Measurements from ENCODE around the gene PNO1. TPM values are rescaled to one million over a fixed set of nuclear protein-coding genes. Genes with fewer than 3 reads are reported as not detected.

The PNO1 gene
- total RNA-seq, 1 experiment from 2014 or later = 46.0 TPM

DNA sequence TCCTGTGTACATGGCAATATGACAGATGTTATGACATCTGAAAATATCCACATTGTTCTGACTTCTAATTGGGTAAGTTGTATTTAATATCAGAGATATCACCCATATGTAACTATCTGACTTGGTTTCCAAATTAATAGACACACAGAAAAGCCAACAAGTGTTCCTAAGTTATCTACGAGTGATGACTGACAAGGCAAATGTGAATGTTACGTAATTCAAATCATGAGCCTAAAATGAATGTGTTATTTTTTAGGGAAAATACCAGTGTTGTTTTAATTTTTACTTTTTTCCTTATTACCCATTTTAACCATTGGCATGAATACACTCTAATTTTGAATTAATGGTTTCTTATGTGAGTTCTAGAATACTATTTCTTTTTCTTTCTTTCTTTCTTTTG is 15.8 kb upstream of the PNO1 start:
- POLR2A ChIA-PET (ENCODE audit: low non-redundant PET) = no interaction called here
- Histone ChIP-seq H3K27me3 (replicated peaks; ENCODE audit: insufficient read depth, low read depth, low read length, poor library complexity) (no peaks in the 10 kb centered on the region), H3K4me1 (ENCODE audit: insufficient read depth, low read length, poor library complexity, severe bottlenecking) (no peaks in the 10 kb centered on the region), H3K36me3 (ENCODE audit: insufficient read depth, low read length, poor library complexity, severe bottlenecking) (peaks cover 4% of the 10 kb centered on the region), H3K9me3 (ENCODE audit: low read depth, low read length, poor library complexity, severe bottlenecking) (no peaks in the 10 kb centered on the region), H3K27ac (ENCODE audit: low read depth, low read length, poor library complexity, severe bottlenecking) (no peak overlapping the region), H3K4me3 (ENCODE audit: low read depth, low read length, poor library complexity, severe bottlenecking) (no peak overlapping the region)
- CTCF ChIA-PET = no interaction called here
- DNase-seq (ENCODE audit: low spot score) = no peak
- intact Hi-C loops (cut with micrococcal nuclease; ENCODE audit: unreplicated experiment) = no loop called here
- no TSS peak for BruUV-seq (replicated peaks)
- TF ChIP-seq, protein P1, sequence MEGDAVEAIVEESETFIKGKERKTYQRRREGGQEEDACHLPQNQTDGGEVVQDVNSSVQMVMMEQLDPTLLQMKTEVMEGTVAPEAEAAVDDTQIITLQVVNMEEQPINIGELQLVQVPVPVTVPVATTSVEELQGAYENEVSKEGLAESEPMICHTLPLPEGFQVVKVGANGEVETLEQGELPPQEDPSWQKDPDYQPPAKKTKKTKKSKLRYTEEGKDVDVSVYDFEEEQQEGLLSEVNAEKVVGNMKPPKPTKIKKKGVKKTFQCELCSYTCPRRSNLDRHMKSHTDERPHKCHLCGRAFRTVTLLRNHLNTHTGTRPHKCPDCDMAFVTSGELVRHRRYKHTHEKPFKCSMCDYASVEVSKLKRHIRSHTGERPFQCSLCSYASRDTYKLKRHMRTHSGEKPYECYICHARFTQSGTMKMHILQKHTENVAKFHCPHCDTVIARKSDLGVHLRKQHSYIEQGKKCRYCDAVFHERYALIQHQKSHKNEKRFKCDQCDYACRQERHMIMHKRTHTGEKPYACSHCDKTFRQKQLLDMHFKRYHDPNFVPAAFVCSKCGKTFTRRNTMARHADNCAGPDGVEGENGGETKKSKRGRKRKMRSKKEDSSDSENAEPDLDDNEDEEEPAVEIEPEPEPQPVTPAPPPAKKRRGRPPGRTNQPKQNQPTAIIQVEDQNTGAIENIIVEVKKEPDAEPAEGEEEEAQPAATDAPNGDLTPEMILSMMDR (conservative IDR thresholded peaks at IDR 0.05; ENCODE audit: low read depth, low read length) = no peak
- no peak for TF ChIP-seq EZH2 (IDR thresholded peaks at IDR 0.05; ENCODE audit: borderline replicate concordance, low read depth, low read length, poor library complexity, severe bottlenecking)

- POLR2A ChIA-PET (ENCODE audit: low non-redundant PET) = no interaction called here
- Histone ChIP-seq H3K9me3 (ENCODE audit: low read depth, low read length, poor library complexity, severe bottlenecking) (no peaks in the 10 kb centered on the region), H3K4me1 (ENCODE audit: insufficient read depth, low read length, poor library complexity, severe bottlenecking) (peaks cover 10% of the 10 kb centered on the region), H3K4me3 (ENCODE audit: low read depth, low read length, poor library complexity, severe bottlenecking) (no peak overlapping the region), H3K27ac (ENCODE audit: low read depth, low read length, poor library complexity, severe bottlenecking) (peak overlapping the region; percentile 23), H3K27me3 (replicated peaks; ENCODE audit: insufficient read depth, low read depth, low read length, poor library complexity) (no peaks in the 10 kb centered on the region), H3K36me3 (ENCODE audit: insufficient read depth, low read length, poor library complexity, severe bottlenecking) (no peaks in the 10 kb centered on the region)
- peak; percentile 45 for DNase-seq (ENCODE audit: low spot score)
- CTCF ChIA-PET = no interaction called here
- intact Hi-C loops (cut with micrococcal nuclease; ENCODE audit: unreplicated experiment) = no loop called here
- BruUV-seq (replicated peaks) = no TSS peak
- TF ChIP-seq, protein P1 (conservative IDR thresholded peaks at IDR 0.05; ENCODE audit: low read depth, low read length) = no peak
- TF ChIP-seq EZH2 (IDR thresholded peaks at IDR 0.05; ENCODE audit: borderline replicate concordance, low read depth, low read length, poor library complexity, severe bottlenecking) = no peak
Measured at GRCh38 chr2:68151037-68151436, 6.7 kb upstream of the PNO1 start.

GRCh38 chr2:68152681-68153347 is 4.9 kb upstream of the PNO1 start:
- H3K27me3 ChIP-seq (replicated peaks; ENCODE audit: insufficient read depth, low read depth, low read length, poor library complexity) = no peaks in the 10 kb centered on the region
- no peak overlapping the region for H3K4me3 ChIP-seq (ENCODE audit: low read depth, low read length, poor library complexity, severe bottlenecking)
- H3K27ac ChIP-seq (ENCODE audit: low read depth, low read length, poor library complexity, severe bottlenecking) = no peak overlapping the region
- intact Hi-C loops (cut with micrococcal nuclease; ENCODE audit: unreplicated experiment) = no loop called here
- no TSS peak for BruUV-seq (replicated peaks)
- POLR2A ChIA-PET (ENCODE audit: low non-redundant PET) = no interaction called here
- peaks cover 14% of the 10 kb centered on the region for H3K4me1 ChIP-seq (ENCODE audit: insufficient read depth, low read length, poor library complexity, severe bottlenecking)
- no peaks in the 10 kb centered on the region for H3K36me3 ChIP-seq (ENCODE audit: insufficient read depth, low read length, poor library complexity, severe bottlenecking)
- CTCF ChIA-PET = interaction anchor here (0.6 kb wide), 2 partner anchors 277 to 687 kb away, joined by 3 to 4 read pairs; no protein-coding TSS in a partner anchor
- DNase-seq (ENCODE audit: low spot score) = no peak
- H3K9me3 ChIP-seq (ENCODE audit: low read depth, low read length, poor library complexity, severe bottlenecking) = no peaks in the 10 kb centered on the region
- TF ChIP-seq, protein P1 (conservative IDR thresholded peaks at IDR 0.05; ENCODE audit: low read depth, low read length) = no peak

Data from A673 (cell line).